ENCODE measurements around the gene UBAC2.
A peak's percentile ranks its signal among the peaks of the same experiment; 100 is the strongest.

The UBAC2 gene

GRCh38 chr13:99308471-99309087 is 107.9 kb downstream of the UBAC2 start:
- DNase-seq (ENCODE audit: low read depth) = peak; percentile 80
- H3K4me3 ChIP-seq (ENCODE audit: low read depth, low read length) = no peak overlapping the region
- no peak for TF ChIP-seq CTCF (conservative IDR thresholded peaks at IDR 0.05; ENCODE audit: low read depth, low read length)

GRCh38 chr13:99310382-99311031 is 109.9 kb downstream of the UBAC2 start:
- TF ChIP-seq CTCF (conservative IDR thresholded peaks at IDR 0.05; ENCODE audit: low read depth, low read length) = no peak
- H3K4me3 ChIP-seq (ENCODE audit: low read depth, low read length) = no peak overlapping the region
- peak; percentile 87 for DNase-seq (ENCODE audit: low read depth)

- H3K4me3 ChIP-seq (ENCODE audit: low read depth, low read length) = no peak overlapping the region
- DNase-seq (ENCODE audit: low read depth) = no peak
- TF ChIP-seq CTCF (conservative IDR thresholded peaks at IDR 0.05; ENCODE audit: low read depth, low read length) = no peak
Observed at GRCh38 chr13:99311137-99311536, 110.5 kb downstream of the UBAC2 start.

- TF ChIP-seq CTCF (conservative IDR thresholded peaks at IDR 0.05; ENCODE audit: low read depth, low read length) = no peak
- no peak overlapping the region for H3K4me3 ChIP-seq (ENCODE audit: low read depth, low read length)
- DNase-seq (ENCODE audit: low read depth) = no peak
Observed at GRCh38 chr13:99311748-99312492, 111.3 kb downstream of the UBAC2 start.

GRCh38 chr13:99312493-99312883 is 111.8 kb downstream of the UBAC2 start:
- DNase-seq (ENCODE audit: low read depth) = peak; percentile 94
- TF ChIP-seq CTCF (conservative IDR thresholded peaks at IDR 0.05; ENCODE audit: low read depth, low read length) = no peak
- no peak overlapping the region for H3K4me3 ChIP-seq (ENCODE audit: low read depth, low read length)

GRCh38 chr13:99313501-99313900 is 112.8 kb downstream of the UBAC2 start:
- no peak for TF ChIP-seq CTCF (conservative IDR thresholded peaks at IDR 0.05; ENCODE audit: low read depth, low read length)
- H3K4me3 ChIP-seq (ENCODE audit: low read depth, low read length) = no peak overlapping the region
- no peak for DNase-seq (ENCODE audit: low read depth)
